Measurements from ENCODE around the gene CSMD2.
A peak's percentile ranks its signal among the peaks of the same experiment; 100 is the strongest.

The CSMD2 gene

GRCh38 chr1:34167389-34167788, 2.4 kb upstream of the CSMD2 start:
- DNase-seq (no peak), ATAC-seq (replicated peaks) (no peak)
- H3K36me3 Mint-ChIP-seq (ENCODE audit: insufficient read depth): peaks cover 4% of the 10 kb centered on the region
- peaks cover 49 to 72% of the 10 kb centered on the region in 2 donors for H3K27me3 Mint-ChIP-seq
- no peaks in the 10 kb centered on the region for H3K9me3 Mint-ChIP-seq
- H3K27ac Mint-ChIP-seq: no peak overlapping the region
- H3K4me3 Mint-ChIP-seq: no peak overlapping the region
- peaks cover 2 to 3% of the 10 kb centered on the region in 2 donors for H3K4me1 Mint-ChIP-seq (ENCODE audit: low read depth in 2 of 2)

GRCh38 chr1:34166625-34167361, 1.8 kb upstream of the CSMD2 start:
- H3K27me3 Mint-ChIP-seq: peaks cover 51 to 78% of the 10 kb centered on the region in 2 donors

GRCh38 chr1:34166191-34166624, 1.2 kb upstream of the CSMD2 start:
- ATAC-seq (replicated peaks): no peak
- H3K4me1 Mint-ChIP-seq (ENCODE audit: low read depth in 2 of 2): peaks cover 2 to 3% of the 10 kb centered on the region in 2 donors
- no peaks in the 10 kb centered on the region for H3K9me3 Mint-ChIP-seq
- peaks cover 54 to 79% of the 10 kb centered on the region in 2 donors for H3K27me3 Mint-ChIP-seq
- no peak overlapping the region for H3K27ac Mint-ChIP-seq
- H3K4me3 Mint-ChIP-seq: no peak overlapping the region
- DNase-seq: no peak
- H3K36me3 Mint-ChIP-seq (ENCODE audit: insufficient read depth): peaks cover 4% of the 10 kb centered on the region

More at GRCh38 chr1:34166625-34167361, 1.8 kb upstream of the CSMD2 start:
- H3K4me1 Mint-ChIP-seq (ENCODE audit: low read depth in 2 of 2): peaks cover 2 to 3% of the 10 kb centered on the region in 2 donors
- no peak for ATAC-seq (replicated peaks)
- H3K9me3 Mint-ChIP-seq: no peaks in the 10 kb centered on the region
- no peak overlapping the region for H3K4me3 Mint-ChIP-seq
- peaks cover 4% of the 10 kb centered on the region for H3K36me3 Mint-ChIP-seq (ENCODE audit: insufficient read depth)
- DNase-seq: no peak
- no peak overlapping the region for H3K27ac Mint-ChIP-seq

GRCh38 chr1:34165422-34165921, 442 bp upstream of the CSMD2 start:
- H3K4me1 Mint-ChIP-seq (ENCODE audit: low read depth in 2 of 2): peaks cover 2 to 3% of the 10 kb centered on the region in 2 donors
- no peaks in the 10 kb centered on the region for H3K9me3 Mint-ChIP-seq
- ATAC-seq (replicated peaks): no peak
- DNase-seq: no peak
- H3K36me3 Mint-ChIP-seq (ENCODE audit: insufficient read depth): peaks cover 4% of the 10 kb centered on the region
- H3K4me3 Mint-ChIP-seq: peak overlapping the region in 1 of 2 donors; percentile 34
- peaks cover 54 to 79% of the 10 kb centered on the region in 2 donors for H3K27me3 Mint-ChIP-seq
- no peak overlapping the region for H3K27ac Mint-ChIP-seq

GRCh38 chr1:34163792-34164731, 968 bp downstream of the CSMD2 start:
- DNase-seq (no peak), ATAC-seq (replicated peaks) (no peak)
- Mint-ChIP-seq H3K9me3 (no peaks in the 10 kb centered on the region), H3K27me3 (peaks cover 68 to 85% of the 10 kb centered on the region in 2 donors), H3K4me1 (ENCODE audit: low read depth in 2 of 2) (peaks cover 2 to 3% of the 10 kb centered on the region in 2 donors), H3K4me3 (peak overlapping the region; percentile 57 to 59), H3K36me3 (ENCODE audit: insufficient read depth) (peaks cover 4% of the 10 kb centered on the region), H3K27ac (no peak overlapping the region)

- no peak for ATAC-seq (replicated peaks)
- H3K9me3 Mint-ChIP-seq: no peaks in the 10 kb centered on the region
- H3K4me3 Mint-ChIP-seq: peak overlapping the region; percentile 57 to 59
- H3K27ac Mint-ChIP-seq: no peak overlapping the region
- H3K36me3 Mint-ChIP-seq (ENCODE audit: insufficient read depth): peaks cover 4% of the 10 kb centered on the region
- H3K4me1 Mint-ChIP-seq (ENCODE audit: low read depth in 2 of 2): peaks cover 2 to 3% of the 10 kb centered on the region in 2 donors
- no peak for DNase-seq
- peaks cover 67 to 88% of the 10 kb centered on the region in 2 donors for H3K27me3 Mint-ChIP-seq
Observed at GRCh38 chr1:34162852-34163766, 1.9 kb downstream of the CSMD2 start.

GRCh38 chr1:34156739-34157138, 8.3 kb downstream of the CSMD2 start:
- H3K4me3 Mint-ChIP-seq: no peak overlapping the region
- no peak overlapping the region for H3K27ac Mint-ChIP-seq
- DNase-seq (no peak), ATAC-seq (replicated peaks) (no peak)
- peaks cover 0 to 1% of the 10 kb centered on the region in 2 donors for H3K9me3 Mint-ChIP-seq
- no peaks in the 10 kb centered on the region for H3K4me1 Mint-ChIP-seq (ENCODE audit: low read depth in 2 of 2)
- no peaks in the 10 kb centered on the region for H3K36me3 Mint-ChIP-seq (ENCODE audit: insufficient read depth)
- peaks cover 66 to 81% of the 10 kb centered on the region in 2 donors for H3K27me3 Mint-ChIP-seq

- no peak for DNase-seq
- no peak for ATAC-seq (replicated peaks)
- no peaks in the 10 kb centered on the region for H3K4me1 Mint-ChIP-seq (ENCODE audit: low read depth in 2 of 2)
- H3K4me3 Mint-ChIP-seq: no peak overlapping the region
- no peaks in the 10 kb centered on the region for H3K36me3 Mint-ChIP-seq (ENCODE audit: insufficient read depth)
- no peak overlapping the region for H3K27ac Mint-ChIP-seq
- peaks cover 0 to 1% of the 10 kb centered on the region in 2 donors for H3K9me3 Mint-ChIP-seq
- H3K27me3 Mint-ChIP-seq: peaks cover 62 to 76% of the 10 kb centered on the region in 2 donors
Observed at GRCh38 chr1:34155860-34156259, 9.2 kb downstream of the CSMD2 start.

- peaks cover 48 to 65% of the 10 kb centered on the region in 2 donors for H3K27me3 Mint-ChIP-seq
- no peak for ATAC-seq (replicated peaks)
- no peak for DNase-seq
- H3K27ac Mint-ChIP-seq: no peak overlapping the region
- H3K4me1 Mint-ChIP-seq (ENCODE audit: low read depth in 2 of 2): no peaks in the 10 kb centered on the region
- peaks cover 0 to 1% of the 10 kb centered on the region in 2 donors for H3K9me3 Mint-ChIP-seq
- H3K4me3 Mint-ChIP-seq: no peak overlapping the region
- H3K36me3 Mint-ChIP-seq (ENCODE audit: insufficient read depth): no peaks in the 10 kb centered on the region
Observed at GRCh38 chr1:34153246-34153645, 11.8 kb downstream of the CSMD2 start.

- Mint-ChIP-seq H3K4me1 (ENCODE audit: low read depth in 2 of 2) (no peaks in the 10 kb centered on the region), H3K27ac (no peak overlapping the region), H3K9me3 (peaks cover 0 to 1% of the 10 kb centered on the region in 2 donors), H3K36me3 (ENCODE audit: insufficient read depth) (no peaks in the 10 kb centered on the region), H3K27me3 (peaks cover 53 to 63% of the 10 kb centered on the region in 2 donors), H3K4me3 (no peak overlapping the region)
- no peak for DNase-seq
- no peak for ATAC-seq (replicated peaks)
Observed at GRCh38 chr1:34149501-34149900, 15.5 kb downstream of the CSMD2 start.

GRCh38 chr1:34147301-34147700, 17.7 kb downstream of the CSMD2 start:
- Mint-ChIP-seq H3K36me3 (ENCODE audit: insufficient read depth) (no peaks in the 10 kb centered on the region), H3K27me3 (peaks cover 40 to 41% of the 10 kb centered on the region in 2 donors), H3K9me3 (no peaks in the 10 kb centered on the region), H3K4me1 (ENCODE audit: low read depth in 2 of 2) (no peaks in the 10 kb centered on the region), H3K27ac (no peak overlapping the region), H3K4me3 (no peak overlapping the region)
- ATAC-seq (replicated peaks) (no peak), DNase-seq (no peak)

GRCh38 chr1:34144766-34145165, 20.3 kb downstream of the CSMD2 start:
- no peak overlapping the region for H3K4me3 Mint-ChIP-seq
- H3K9me3 Mint-ChIP-seq: no peaks in the 10 kb centered on the region
- no peaks in the 10 kb centered on the region for H3K4me1 Mint-ChIP-seq (ENCODE audit: low read depth in 2 of 2)
- H3K27ac Mint-ChIP-seq: no peak overlapping the region
- no peaks in the 10 kb centered on the region for H3K36me3 Mint-ChIP-seq (ENCODE audit: insufficient read depth)
- H3K27me3 Mint-ChIP-seq: peaks cover 42 to 44% of the 10 kb centered on the region in 2 donors
- no peak for ATAC-seq (replicated peaks)
- no peak for DNase-seq

Measured in effector memory CD8-positive, alpha-beta T cell (primary cell).